Stimulated activated CD4-positive, alpha-beta T cell treated with anti-CD3 and anti-CD28 coated beads, Interleukin-1b, Interleukin-23, amount 100 ng/mL, for 1 hour (primary cell): ENCODE results near the gene APBB1IP.
"Not testable (repeated sequence)": the region's sequence is repeated elsewhere in the genome, so short reads cannot be mapped to it uniquely, and the experiment has no call there.

Source experiments
- DNase-seq, 2 donors: peaks; one replicate each; pipeline ENCODE4 v3.0.0-alpha.2; 2020; ENCODE audit warnings: low read depth in 2 of 2

The APBB1IP gene

DNA sequence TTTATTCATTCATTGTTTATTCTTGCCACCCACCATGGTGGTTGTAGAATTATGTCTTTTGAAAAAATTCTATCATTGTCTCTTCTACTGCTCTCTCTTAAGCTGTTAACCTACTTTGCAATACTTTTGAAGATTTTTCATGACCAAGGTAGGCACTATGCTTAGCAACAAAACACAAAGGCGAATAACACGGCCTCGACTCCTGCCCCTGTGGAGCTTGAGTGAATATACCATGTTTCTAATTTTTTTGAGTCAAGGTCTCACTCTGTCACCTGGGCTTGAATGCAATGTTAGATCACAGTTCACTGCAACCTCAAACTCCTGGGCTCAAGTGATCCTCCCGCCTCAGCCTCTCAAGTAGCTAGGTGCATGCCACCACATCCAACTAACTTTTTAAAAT, 39.4 kb downstream of the APBB1IP start:
- no peak for DNase-seq

DNA sequence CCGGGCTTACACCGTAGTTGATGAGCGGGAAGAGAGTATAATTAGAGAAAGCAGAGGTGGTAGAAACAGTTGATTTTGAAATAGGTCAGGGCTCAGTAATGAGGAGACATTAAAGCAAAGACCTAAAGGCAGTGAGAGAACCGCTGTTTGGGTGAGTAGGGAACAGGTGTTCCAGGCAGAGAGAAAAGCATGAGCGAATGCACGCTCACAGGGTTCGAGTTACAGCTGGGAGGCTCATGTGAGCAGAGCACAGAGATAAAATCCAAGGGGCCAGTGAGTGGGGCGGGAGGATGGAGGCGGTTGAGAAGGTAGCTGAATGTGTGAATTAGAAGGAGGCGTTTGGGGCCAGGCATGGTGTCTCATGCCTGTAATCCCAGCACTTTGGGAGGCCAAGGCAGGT, 39.9 kb downstream of the APBB1IP start:
- DNase-seq: no peak

DNA sequence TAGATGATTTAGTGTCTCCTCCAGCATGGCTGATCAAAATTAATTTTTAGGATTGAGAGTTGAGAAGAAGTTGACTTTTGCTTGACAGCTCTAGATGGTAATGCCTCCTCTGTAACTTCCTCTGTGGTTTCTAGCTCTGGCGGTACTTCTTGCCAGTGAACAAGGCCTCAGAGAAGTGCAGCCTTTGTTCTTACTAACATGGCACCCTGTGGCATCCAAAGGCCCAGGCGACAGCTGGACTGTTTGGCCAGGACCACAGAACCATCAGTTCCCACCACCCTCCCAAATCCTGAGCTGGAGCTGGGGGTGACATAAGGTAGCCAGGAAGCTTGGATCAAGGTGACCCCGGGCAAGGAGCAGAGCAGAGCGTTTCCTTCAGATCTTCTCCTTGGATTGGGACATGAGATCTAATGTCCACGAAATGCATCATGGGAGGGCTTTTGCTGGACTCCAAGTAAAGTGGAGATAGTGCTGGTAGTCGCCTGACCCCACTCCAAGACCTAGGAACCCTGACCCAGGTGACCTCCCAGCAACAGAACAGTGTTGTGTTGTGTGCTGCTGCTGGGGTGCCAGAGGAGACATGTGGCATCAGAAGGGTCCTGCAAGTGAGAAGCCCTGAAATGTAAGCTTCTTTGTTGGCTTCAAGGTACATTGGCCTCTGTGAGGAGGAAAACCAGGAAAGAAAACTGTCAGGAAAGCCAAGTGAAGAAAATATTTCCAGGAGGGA, 41.8 kb downstream of the APBB1IP start:
- no peak for DNase-seq

DNA sequence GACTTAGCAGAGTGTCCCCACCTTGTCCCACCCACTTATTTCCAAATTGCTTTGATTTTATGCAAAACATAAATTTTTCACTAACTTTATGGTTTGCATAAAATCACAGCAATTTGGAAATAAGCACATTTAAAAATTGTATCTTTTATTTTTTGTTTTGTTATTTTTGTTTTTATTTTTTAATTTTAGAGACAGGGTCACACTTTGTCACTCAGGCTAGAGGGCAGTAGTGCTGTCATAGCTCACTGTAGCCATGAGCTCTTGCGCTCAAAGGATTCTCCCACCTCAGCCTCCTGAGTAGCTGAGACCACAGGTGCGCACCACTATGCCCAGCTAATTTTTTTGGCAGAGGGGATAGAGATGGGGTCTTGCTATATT, 43.2 kb downstream of the APBB1IP start:
- no peak for DNase-seq

DNA sequence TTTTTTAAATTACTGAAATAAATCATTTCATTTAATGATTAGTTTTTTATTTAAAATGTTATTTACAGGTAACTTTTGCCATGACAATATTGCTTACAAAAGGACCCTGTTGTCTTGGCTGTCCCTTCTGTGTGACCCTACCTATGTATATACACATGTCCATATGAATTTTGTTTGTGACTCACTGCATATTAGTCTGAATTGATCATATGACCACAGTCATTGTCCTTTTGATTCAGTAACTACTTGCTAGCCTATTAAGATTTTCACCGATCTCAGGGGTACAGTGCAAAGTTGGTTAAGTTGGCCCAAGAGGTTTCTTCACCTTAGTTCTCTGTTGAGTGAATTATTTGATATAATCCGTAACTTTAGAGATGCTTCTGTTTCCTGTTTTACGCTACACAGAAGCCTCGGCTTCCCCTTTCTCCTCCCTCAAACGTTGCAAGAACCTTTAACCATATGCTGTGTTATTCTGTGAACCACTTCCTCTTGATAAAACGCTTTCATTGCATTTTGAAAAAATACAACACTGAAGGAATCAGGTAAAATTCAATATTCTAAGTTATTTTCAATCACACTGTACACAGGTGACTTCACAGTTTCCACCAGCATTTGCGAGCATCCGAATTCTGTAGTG, 43.9 kb downstream of the APBB1IP start:
- peak in 1 of 2 donors; percentile 9 for DNase-seq

DNA sequence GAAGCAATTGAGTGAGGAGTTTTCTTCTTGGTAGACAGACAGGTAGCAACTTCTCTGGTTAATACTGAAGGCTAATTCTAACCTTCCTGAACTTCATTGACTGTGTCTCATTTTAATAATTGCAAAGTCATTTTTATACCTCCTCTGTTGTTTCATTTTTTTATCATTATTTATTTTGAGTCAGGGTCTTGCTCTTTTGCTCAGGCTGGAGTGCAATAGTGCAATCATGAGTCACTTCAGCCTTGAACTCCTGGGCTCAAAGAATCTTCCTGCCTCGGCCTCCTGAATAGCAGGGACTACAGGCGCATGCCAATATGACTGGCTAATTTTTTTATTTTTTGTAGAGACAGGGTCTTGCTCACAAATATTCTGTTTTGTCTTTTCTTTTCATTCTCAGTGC, 45.4 kb downstream of the APBB1IP start:
- no peak for DNase-seq

DNA sequence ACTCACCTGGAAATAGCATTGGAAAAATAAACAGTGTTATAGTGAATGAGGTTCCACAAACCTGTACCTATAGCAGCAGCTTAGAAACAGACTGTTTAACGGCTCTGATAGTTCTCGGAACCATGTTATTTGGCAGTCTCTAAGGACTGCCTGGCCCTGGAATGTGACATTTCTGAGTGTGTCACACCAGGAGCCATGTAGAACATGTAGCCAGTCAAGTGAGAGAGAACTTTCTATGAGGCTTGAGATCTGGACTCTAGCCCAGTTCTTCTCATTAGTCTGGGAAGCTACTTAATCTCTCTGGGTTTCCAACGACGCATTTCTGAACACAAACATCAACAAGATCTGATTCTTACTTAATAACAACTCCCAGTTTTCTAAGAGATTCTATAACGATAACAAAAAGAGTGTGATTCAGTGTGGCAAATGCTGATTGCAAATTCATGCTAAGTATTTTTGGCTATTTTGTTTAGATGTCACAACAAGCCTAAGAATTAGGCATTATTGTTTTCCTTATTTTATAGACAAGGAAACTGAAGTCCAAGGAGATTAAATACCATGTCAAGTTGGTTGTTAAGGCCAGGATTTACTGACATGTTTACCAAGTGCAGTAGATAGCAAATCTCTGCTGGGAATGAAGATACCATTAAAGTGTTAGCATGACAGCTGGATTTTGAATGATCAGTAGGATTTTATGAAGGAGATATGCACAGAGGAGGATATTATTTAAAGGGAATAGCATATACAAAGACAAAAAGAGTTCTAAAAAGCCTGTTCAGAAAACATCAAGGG, 47.2 kb downstream of the APBB1IP start:
- no peak for DNase-seq

DNA sequence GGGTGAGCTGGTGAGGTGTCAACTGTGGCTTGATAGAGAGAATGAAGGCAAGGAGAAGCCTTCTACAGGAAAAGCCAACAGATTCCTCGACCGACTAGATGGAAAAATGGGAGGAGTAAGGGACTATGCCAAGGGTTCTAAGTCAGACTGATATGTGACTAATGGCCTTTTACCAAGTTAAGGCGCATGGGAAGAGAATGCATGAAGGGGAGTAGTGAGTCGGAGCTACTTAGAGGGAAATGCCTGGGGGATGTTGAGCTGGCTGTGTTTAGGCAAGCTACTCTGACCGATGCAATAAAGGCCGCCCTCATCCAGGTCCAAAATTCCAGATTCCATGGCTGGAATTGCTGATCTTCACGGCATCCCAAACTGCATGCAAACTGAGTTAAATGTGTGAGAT, 48.2 kb downstream of the APBB1IP start:
- DNase-seq: no peak

DNA sequence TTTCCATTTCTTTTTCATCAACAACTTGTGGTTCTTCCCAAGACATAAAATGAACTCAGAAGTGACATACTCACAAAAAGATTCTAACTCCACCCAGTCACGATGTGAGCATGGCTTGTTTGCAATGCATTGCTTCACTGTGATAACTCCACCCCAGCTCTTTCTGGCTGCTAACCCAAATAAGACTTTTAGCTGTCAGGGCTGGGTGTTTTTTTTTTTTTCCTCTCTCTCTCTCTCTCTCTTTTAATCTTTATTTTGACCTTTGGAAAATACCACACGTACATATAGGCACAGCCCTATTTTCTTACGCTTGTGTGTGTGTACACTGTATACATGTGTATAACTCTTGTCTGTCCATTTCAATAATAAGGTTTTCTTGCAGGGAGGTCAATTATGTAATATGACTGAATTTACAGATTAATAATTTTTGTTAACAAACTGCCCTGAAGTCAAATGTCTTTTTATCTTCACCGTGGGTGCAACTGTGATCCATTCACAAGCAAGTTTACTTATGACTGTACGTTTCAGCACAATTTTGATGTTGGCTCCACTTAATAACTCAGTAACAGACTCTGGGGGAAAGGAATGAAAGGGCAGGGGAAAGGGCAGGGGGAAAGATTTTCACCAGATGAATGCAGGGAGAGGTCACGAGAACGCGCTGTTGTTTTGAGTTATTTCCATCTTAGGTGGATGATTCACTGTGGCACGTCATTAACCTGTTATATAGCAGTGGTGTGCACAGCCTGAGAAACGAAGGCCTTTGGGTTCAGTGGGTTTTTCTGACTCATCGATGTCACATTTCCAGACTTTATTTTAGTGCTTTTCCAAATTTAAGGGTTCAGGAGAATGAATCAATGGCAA, 49.1 kb downstream of the APBB1IP start:
- DNase-seq: peak; percentile 24 to 44

DNA sequence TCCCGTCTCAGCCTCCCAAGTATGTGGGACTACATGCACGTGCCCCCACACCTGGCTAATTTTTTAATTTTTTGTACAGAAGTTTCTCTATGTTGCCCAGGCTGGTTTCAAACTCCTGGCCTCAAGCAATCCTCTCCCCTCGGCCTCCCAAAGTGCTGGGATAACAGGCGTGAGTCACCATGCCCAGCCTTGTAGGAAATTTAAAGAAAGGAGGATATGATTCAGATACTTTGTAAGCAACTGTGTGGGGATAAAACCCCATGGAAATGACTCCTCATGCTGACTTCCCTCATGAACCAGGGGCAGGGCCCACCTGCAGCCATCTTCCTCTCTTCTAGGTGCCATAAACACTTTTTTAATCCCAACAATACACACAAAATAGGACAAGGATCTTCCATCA, 50.2 kb downstream of the APBB1IP start:
- no peak for DNase-seq

DNA sequence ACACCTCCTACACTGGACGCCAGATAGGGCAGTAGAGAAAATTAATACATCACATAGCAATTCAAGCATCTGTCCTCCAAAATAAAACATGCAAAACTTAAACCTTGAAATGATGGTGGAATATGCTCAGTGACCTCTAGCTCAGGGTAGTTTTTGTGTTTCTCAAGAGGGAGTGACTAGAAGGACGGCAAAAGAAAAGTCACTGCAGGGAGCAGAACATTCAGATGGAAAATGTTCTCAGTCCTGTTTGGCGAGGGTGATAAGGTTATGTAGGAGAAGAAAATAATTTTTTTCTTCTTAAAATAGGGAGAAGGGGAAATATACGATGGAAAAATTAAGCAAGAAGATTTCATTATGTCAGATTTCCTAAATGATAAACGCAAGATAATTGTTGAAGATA, 50.9 kb downstream of the APBB1IP start:
- no peak for DNase-seq

DNA sequence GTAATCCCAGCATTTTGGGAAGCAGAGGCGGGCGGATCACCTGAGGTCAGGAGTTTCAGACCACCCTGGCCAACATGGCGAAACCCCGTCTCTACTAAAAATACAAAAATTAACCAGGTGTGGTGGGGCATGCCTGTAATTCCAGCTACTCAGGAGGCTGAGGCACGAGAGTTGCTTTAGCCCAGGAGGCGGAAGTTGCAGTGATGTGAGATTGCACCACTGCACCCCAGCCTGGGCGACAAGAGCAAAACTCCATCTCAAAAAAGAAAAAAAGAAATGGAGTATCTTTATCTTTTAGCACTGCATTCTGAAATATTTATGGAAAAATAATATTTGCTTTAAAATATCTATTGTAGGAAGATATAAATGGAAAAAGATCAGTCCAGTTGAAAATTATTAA, 52.2 kb downstream of the APBB1IP start:
- DNase-seq: not testable (repeated sequence)

DNA sequence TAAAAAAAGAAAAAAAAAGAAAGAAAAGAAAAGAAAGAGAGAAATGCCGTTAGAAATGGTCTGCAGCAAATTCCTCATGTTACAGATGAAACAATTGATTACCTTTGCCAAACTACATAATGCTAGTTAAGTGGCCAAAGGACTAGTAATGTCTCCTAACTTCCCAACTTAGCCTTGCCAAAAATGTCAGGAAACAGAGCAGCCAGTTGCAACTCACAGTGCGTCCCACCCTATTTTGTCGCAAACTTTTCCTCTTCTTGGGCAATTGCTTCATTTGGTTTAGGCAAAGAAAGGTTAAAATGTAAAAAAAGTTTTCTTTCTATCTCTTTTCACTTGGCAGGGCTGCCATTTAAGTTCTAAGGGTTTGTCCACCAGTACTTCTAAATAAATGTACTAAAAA, 53.1 kb downstream of the APBB1IP start:
- DNase-seq: no peak

DNA sequence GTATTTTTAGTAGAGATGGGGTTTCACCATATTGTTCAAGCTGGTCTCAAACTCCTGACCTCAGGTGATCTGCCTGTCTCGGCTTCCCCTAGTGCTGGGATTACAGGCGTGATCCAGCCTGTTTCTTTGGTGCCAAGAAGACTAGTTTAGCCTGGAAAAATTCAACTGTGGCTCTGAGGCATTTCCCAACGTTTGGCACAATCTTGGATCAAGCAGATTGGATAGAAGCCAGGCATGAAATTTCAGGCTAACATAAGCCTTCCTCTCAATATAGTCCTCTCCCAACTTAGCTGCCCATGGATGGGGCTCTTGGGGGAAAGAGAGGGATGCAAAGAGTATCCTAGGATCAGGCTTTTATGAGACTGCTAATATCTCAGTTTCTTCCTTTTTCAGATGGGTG, 53.8 kb downstream of the APBB1IP start:
- no peak for DNase-seq

DNA sequence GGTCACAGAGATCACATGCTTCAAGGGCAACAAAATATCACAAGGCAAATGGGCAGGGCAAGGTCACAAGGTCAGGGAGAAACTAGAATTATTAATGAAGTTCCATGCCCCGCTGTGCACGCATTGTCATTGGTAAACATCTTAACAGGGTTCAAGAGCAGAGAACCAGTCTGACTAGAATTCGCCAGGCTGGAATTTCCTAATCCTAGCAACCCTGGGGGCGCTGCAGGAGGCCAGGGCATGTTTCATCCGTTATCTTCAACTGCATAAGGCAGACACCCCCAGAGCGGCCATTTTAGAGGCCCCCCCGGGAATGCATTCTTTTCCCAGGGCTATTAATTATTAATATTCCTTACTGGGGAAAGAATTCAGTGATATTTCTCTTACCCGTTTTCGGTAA, 54.6 kb downstream of the APBB1IP start:
- DNase-seq: not testable (repeated sequence)

DNA sequence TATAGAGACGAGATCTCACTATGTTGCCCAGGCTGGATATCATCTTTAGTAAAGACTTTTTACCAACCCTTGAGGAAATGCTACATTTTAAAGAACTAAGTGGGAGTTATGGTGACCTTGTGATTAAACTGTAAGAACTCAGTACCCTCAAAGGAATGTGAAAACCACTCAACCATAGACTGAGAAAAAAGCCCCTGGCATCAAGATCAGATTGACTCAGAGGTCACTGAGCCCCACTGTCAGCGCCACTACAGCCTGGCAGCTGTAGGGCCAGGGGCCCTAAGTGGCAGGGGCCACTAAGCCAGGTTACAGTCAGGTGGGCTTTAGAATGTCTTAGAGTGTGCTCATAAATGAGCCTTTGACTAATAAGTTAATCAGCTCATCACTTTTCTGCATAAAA, 55.9 kb downstream of the APBB1IP start:
- DNase-seq: no peak

DNA sequence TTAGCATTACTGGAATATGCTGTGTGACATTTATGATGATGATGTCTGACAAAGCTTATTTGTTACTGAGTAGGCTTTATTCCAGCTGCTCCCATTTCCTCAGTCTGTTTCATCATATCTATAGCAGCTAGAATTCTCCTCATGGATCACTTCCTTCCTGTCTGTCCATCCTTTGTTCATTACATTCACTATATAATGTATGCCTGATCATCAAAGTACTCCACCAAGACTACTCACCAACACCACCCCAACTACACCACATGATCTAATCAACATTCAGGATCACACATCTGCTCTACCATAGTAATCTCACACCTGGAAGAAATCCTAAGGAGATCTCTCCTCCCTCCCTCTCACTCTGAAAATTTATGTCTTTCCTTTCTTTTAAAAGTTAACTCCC, 61.3 kb downstream of the APBB1IP start:
- no peak for DNase-seq

DNA sequence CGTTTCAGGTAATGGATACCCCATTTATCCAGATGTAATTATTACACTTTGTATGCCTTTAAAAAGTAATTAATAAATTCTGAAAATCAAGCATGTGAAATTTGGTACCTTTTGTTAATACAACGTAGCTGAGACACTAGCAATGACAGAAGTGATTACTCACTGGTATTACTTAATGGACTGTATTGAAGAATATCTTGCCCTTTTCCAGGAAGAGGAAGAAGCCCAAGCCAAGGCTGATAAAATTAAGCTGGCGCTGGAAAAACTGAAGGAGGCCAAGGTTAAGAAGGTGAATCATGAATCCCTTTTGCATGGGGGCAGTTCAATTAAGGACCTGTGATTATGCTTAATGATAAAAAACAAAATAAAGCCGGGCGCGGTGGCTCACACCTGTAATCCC, 64.8 kb downstream of the APBB1IP start:
- DNase-seq: no peak

DNA sequence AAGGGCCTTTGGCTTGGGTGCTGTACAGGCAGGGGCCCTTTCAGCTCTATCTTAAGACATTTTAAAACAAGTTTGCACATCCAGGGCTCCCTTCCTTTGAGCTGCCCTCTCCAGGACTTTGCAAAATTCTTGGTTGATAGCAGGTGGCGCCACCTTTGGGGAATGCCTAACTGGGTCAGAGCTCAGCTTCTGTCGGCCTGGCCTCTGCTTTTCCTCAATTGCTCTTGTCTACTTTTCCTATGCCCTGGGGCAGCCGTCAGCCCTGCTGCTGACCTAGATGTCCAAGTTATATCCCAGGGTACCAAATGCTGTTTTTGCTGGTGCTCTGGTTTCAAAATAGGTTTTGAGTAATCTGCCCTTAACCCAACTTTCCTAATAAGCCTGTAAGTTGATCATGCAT, 65.8 kb downstream of the APBB1IP start:
- DNase-seq: no peak

DNA sequence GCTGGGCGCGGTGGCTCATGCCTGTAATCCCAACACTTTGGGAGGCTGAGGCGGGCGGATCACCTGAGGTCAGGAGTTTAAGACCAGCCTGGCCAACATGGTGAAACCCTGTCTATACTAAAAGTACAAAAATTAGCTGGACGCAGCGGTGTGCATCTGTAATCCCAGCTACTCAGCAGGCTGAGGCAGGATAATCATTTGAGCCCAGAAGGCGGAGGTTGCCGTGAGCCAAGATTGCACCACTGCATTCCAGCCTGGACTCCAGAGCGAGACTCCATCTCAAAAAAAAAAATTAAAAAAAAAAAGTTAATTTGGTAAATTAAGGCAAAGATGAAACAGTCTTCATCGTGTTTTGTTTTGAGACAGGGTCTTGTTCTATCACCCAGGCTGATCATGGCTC, 66.3 kb downstream of the APBB1IP start:
- DNase-seq: not testable (repeated sequence)

DNA sequence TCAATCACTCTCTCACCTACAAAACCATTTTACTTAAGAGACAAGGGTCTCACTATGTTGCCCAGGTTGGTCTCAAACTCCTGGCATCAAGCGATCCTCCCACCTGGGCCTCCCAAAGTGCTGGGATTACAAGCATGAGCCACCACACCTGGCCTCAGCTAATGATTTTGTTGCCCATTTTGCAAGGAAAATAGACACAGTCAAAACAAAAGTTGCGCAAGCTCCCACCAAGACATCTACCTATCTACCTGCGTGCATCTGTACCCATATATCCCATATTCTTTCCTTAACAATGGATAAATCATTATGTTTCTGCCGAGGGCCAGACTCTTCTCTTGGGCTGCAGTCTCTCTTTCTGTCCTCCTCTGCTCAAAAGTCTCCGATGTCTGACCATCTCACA, 67.3 kb downstream of the APBB1IP start:
- DNase-seq: no peak

DNA sequence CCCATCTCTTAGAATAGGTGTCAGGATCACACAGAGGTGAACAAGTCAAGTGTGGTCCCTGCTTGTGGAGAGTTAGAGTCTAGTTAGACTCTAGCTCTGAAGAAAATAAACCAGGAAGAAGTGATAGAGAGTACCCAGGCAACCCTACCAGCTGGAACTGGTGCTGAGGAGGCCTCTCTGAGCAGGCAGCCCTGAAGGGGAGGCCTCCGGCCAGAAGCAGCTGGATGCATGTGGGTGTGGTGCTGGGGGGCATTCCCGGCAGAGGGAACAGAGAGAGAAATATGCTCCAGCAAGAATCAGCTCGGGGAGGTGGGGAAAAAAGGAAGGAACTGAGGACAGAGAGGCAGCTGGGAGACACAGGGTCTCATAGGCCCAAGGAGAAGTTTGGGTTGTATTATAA, 68.6 kb downstream of the APBB1IP start:
- DNase-seq: no peak
